Measurements from ENCODE around the gene CSN3.

DNA sequence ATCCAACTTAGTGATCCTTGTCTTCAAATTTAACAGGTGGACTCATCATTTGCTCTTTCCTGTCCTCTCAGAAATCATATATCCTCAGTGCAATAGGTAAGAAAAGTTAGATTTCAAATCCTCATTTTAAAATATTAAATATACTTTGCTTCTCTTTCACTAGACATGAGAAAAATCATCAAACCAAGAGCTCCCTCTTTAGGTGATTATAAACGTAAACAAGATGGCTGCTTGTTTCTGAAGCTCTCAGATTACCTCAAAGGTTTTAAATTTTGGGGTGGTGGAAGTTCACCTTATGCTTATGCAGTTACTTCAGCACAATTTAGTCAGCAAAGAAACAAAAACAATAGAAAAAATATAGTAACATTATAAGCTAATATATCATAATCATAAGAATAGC lies 27.3 kb downstream of the CSN3 start:
- TF ChIP-seq, protein P1, sequence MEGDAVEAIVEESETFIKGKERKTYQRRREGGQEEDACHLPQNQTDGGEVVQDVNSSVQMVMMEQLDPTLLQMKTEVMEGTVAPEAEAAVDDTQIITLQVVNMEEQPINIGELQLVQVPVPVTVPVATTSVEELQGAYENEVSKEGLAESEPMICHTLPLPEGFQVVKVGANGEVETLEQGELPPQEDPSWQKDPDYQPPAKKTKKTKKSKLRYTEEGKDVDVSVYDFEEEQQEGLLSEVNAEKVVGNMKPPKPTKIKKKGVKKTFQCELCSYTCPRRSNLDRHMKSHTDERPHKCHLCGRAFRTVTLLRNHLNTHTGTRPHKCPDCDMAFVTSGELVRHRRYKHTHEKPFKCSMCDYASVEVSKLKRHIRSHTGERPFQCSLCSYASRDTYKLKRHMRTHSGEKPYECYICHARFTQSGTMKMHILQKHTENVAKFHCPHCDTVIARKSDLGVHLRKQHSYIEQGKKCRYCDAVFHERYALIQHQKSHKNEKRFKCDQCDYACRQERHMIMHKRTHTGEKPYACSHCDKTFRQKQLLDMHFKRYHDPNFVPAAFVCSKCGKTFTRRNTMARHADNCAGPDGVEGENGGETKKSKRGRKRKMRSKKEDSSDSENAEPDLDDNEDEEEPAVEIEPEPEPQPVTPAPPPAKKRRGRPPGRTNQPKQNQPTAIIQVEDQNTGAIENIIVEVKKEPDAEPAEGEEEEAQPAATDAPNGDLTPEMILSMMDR (conservative IDR thresholded peaks at IDR 0.05): peak; percentile 69
- TF ChIP-seq ZFX (IDR thresholded peaks at IDR 0.05): no peak

Measured in C4-2B (cell line).